Endothelial cell of umbilical vein (primary cell): ENCODE data around the gene TNFRSF14. TPM values are rescaled to one million over a fixed set of nuclear protein-coding genes. Genes with fewer than 3 reads are reported as not detected.

ENCODE experiments used
- BruUV-seq: library from RNA; stranded (reverse); fragments of 400-500 nt; replicated peaks from 2 replicates; lab custom pipeline; 2021; lab: Mats Ljungman, UMichigan
- CTCF ChIA-PET: fragments of 300-600, 350-600 bp; sonication (Branson Sonifier 250); formaldehyde crosslinking; loops from one replicate; lab custom pipeline; 2021; ENCODE audit warnings: antibody characterized with exemption, inconsistent platforms; lab: Charles Lee
- POLR2A ChIA-PET: fragments of 300-600, 350-600 bp; sonication (Branson Sonifier 250); formaldehyde crosslinking; loops from one replicate; lab custom pipeline; 2021; ENCODE audit warnings: antibody characterized with exemption, inconsistent platforms; lab: Charles Lee
- DNase-seq: peaks from one replicate; pipeline ENCODE4 v3.0.0-alpha.2; 2011; ENCODE audit warnings: low read depth, low spot score
- FAIRE-seq: peaks from 2 replicates; lab custom pipeline; 2011; peaks lifted over from hg19 to GRCh38; lab: Jason Lieb, UNC
- H2AFZ ChIP-seq: 2 replicates; pipeline ENCODE4 v1.6.0; 2012; ENCODE audit warnings: low read depth, low read length, control low read depth, inconsistent platforms
- H3K27ac ChIP-seq: 2 replicates; pipeline ENCODE4 v1.5.1; 2011; ENCODE audit warnings: low read depth, mild to moderate bottlenecking, control low read depth, low read length, moderate library complexity; ENCODE audit not compliant: insufficient read depth
- H3K27me3 ChIP-seq, 2 experiments: 2 replicates each; pipeline versions ENCODE4 v1.6.0 to v1.6.1; 2011; ENCODE audit warnings: low read length in 2 of 2, mixed read lengths in 1 of 2; ENCODE audit not compliant: control insufficient read depth in 2 of 2, insufficient read depth in 2 of 2
- H3K36me3 ChIP-seq, 2 experiments: 2 replicates in 1 of 2; 3 replicates in 1 of 2; pipeline ENCODE4 v1.5.1; 2011; ENCODE audit warnings: low read length in 2 of 2, mild to moderate bottlenecking in 1 of 2, moderate library complexity in 1 of 2; ENCODE audit not compliant: control insufficient read depth in 2 of 2, insufficient read depth in 2 of 2; ENCODE audit errors: extremely low read depth in 1 of 2
- H3K4me1 ChIP-seq: 3 replicates; pipeline ENCODE4 v1.5.1; 2011; ENCODE audit warnings: mild to moderate bottlenecking, low read length; ENCODE audit not compliant: control insufficient read depth, insufficient read depth; ENCODE audit errors: extremely low read depth
- H3K4me2 ChIP-seq: 2 replicates; pipeline ENCODE4 v1.6.1; 2011; ENCODE audit warnings: low read length, control low read depth, mixed read lengths; ENCODE audit not compliant: insufficient read depth
- H3K4me3 ChIP-seq, 3 experiments: fragments of 200-600 bp in 1 of 3; sonication (generic), shearing (Covaris generic) in 1 of 3; replicated peaks in 1 of 3; 2 replicates each; pipeline ENCODE4 v1.5.1; 2011 to 2016; ENCODE audit warnings: control low read depth in 3 of 3, low read length in 3 of 3, mild to moderate bottlenecking in 2 of 3, inconsistent platforms in 1 of 3, low read depth in 1 of 3, moderate library complexity in 1 of 3; ENCODE audit not compliant: insufficient read depth in 1 of 3
- H3K79me2 ChIP-seq: 2 replicates; pipeline ENCODE4 v1.6.0; 2012; ENCODE audit warnings: low read length, inconsistent platforms; ENCODE audit not compliant: control insufficient read depth, insufficient read depth
- H3K9ac ChIP-seq: replicated peaks from 2 replicates; pipeline ENCODE3; 2011; ENCODE audit warnings: low read length, control low read depth; ENCODE audit not compliant: insufficient read depth; ENCODE audit errors: extremely low read depth
- H3K9me1 ChIP-seq: replicated peaks from 3 replicates; pipeline ENCODE4 v1.6.0; 2011; ENCODE audit warnings: mild to moderate bottlenecking, low read length; ENCODE audit not compliant: control insufficient read depth, insufficient read depth; ENCODE audit errors: extremely low read depth
- H3K9me3 ChIP-seq: replicated peaks from 2 replicates; pipeline ENCODE4 v1.5.1; 2012; ENCODE audit warnings: low read length, inconsistent platforms; ENCODE audit not compliant: control insufficient read depth, insufficient read depth
- H4K20me1 ChIP-seq: replicated peaks from 2 replicates; pipeline ENCODE3; 2011; ENCODE audit warnings: mild to moderate bottlenecking, low read length; ENCODE audit not compliant: control insufficient read depth, insufficient read depth; ENCODE audit errors: extremely low read depth
- CTCF ChIP-seq, 2 donors: IDR thresholded peaks; 1 replicate in 1 of 2; 2 replicates in 1 of 2; pipeline ENCODE4 v1.5.1; 2011; ENCODE audit warnings: low read length in 2 of 2, mild to moderate bottlenecking in 2 of 2, moderate library complexity in 2 of 2, control low read depth in 1 of 2, inconsistent platforms in 1 of 2, low read depth in 1 of 2; ENCODE audit not compliant: insufficient read depth in 1 of 2; ENCODE audit errors: extremely low read depth in 1 of 2
- EZH2 ChIP-seq: IDR thresholded peaks from 2 replicates; pipeline ENCODE4 v1.6.1; 2012; ENCODE audit warnings: borderline replicate concordance, low read depth, mild to moderate bottlenecking, moderate library complexity, low read length, inconsistent platforms; ENCODE audit not compliant: severe bottlenecking
- FOS ChIP-seq: IDR thresholded peaks from 2 replicates; pipeline ENCODE4 v1.6.1; 2011; ENCODE audit warnings: mild to moderate bottlenecking, low read length, moderate library complexity, borderline replicate concordance; ENCODE audit not compliant: insufficient read depth
- GATA2 ChIP-seq: IDR thresholded peaks from 2 replicates; pipeline ENCODE4 v1.7.0; 2011; ENCODE audit warnings: low read depth, mild to moderate bottlenecking, moderate library complexity, mixed read lengths, low read length; ENCODE audit not compliant: insufficient read length, insufficient read depth
- JUN ChIP-seq: IDR thresholded peaks from 2 replicates; pipeline ENCODE4 v1.6.1; 2011; ENCODE audit warnings: borderline replicate concordance, low read depth; ENCODE audit not compliant: insufficient read length, insufficient read depth
- MAX ChIP-seq: IDR thresholded peaks from 2 replicates; pipeline ENCODE4 v1.6.1; 2011; ENCODE audit not compliant: insufficient read depth, insufficient read length
- MYC ChIP-seq: IDR thresholded peaks from one replicate; pipeline ENCODE4 v1.6.1; 2011; ENCODE audit warnings: mild to moderate bottlenecking, low read depth, low read length
- POLR2A ChIP-seq: IDR thresholded peaks from 2 replicates; pipeline ENCODE4 v1.6.1; 2012; ENCODE audit warnings: low read depth, mild to moderate bottlenecking, control low read depth, low read length
- POLR2AphosphoS5 ChIP-seq: IDR thresholded peaks from 2 replicates; pipeline ENCODE4 v1.6.1; 2012; ENCODE audit warnings: low read depth, mild to moderate bottlenecking, control low read depth, low read length, moderate library complexity; ENCODE audit not compliant: insufficient read depth
- dilution Hi-C: fragments of 300-500 bp; cut with MboI; formaldehyde crosslinking; loops from one replicate; pipeline ENCODE4 v1.15.0; 2019; ENCODE audit warnings: low sequenced_read_pairs; ENCODE audit not compliant: extremely low pct_ligation_motif_present
- intact Hi-C: fragments of 100-400 bp; cut with micrococcal nuclease; formaldehyde crosslinking; loops from one replicate; pipeline ENCODE4 v1.10.0; 2022
- polyA plus RNA-seq, 4 experiments: library from polyadenylated mRNA; depleted of rRNA in 3 of 4; stranded (reverse) in 3 of 4; unstranded in 1 of 4; fragments of >200 nt; gene quantifications; 2 replicates each; pipeline versions ENCODE4 v1.2.1 to v1.2.3, GENCODE V29; 2011 to 2012; ENCODE audit warnings: missing spikeins in 1 of 4
- total RNA-seq: library from RNA; stranded (reverse); gene quantifications from 2 replicates; pipeline ENCODE4 v1.2.3, GENCODE V29; 2021

The TNFRSF14 gene
- total and polyA plus RNA-seq, 2 donors (not counting 3 experiments of a cell fraction or from before 2014, with no cell fraction given): 40.9 to 49.4 TPM

- Histone ChIP-seq H3K27me3 (no peaks in the 10 kb centered on the region), H2AFZ (no peak overlapping the region), H3K27ac (no peak overlapping the region), H3K9ac (no peak overlapping the region), H3K36me3 (peaks cover 3% of the 10 kb centered on the region in 2 experiments), H3K4me3 (no peak overlapping the region), H3K4me1 (peaks cover 12% of the 10 kb centered on the region), H3K9me1 (no peaks in the 10 kb centered on the region), H4K20me1 (no peaks in the 10 kb centered on the region), H3K4me2 (no peak overlapping the region), H3K79me2 (peaks cover 5% of the 10 kb centered on the region), H3K9me3 (no peaks in the 10 kb centered on the region)
- ChIA-PET POLR2A (no interaction called here), CTCF (no interaction called here)
- DNase-seq (no peak), FAIRE-seq (no peak)
- dilution Hi-C loops: no loop called here
- intact Hi-C loops: loop anchor here (5.0 kb wide), 1 partner anchor 392 kb away; no protein-coding TSS in a partner anchor
- BruUV-seq: no TSS peak
- no peak for TF ChIP-seq GATA2
- TF ChIP-seq EZH2: no peak
- TF ChIP-seq POLR2A: no peak
- TF ChIP-seq CTCF (IDR thresholded peaks at IDR 0.05; ENCODE audit: extremely low read depth in 1 of 2, insufficient read depth in 1 of 2, low read depth in 1 of 2, low read length in 2 of 2): no peak
- no peak for TF ChIP-seq MAX
- TF ChIP-seq JUN: no peak
- no peak for TF ChIP-seq POLR2AphosphoS5
- no peak for TF ChIP-seq FOS
- TF ChIP-seq MYC: no peak
Observed at GRCh38 chr1:2588661-2589430, 32.7 kb downstream of the TNFRSF14 start.
